Aorta (tissue), 5 donors: ENCODE data around the gene SEMA5B. TPM values are rescaled to one million over a fixed set of nuclear protein-coding genes. Genes with fewer than 3 reads are reported as not detected.

Source experiments
- ATAC-seq: fragments of 200-7000 bp; cut with Tn5 transposase; one replicate; pipeline ENCODE4 v1.9.1; 2022; ENCODE audit warnings: moderate library complexity; ENCODE audit not compliant: low FRiP score
- DNase-seq, 2 donors: peaks; one replicate each; pipeline ENCODE4 v3.0.0-alpha.2; 2020
- H3K27ac ChIP-seq, 2 donors: one replicate each; pipeline ENCODE4 v1.5.1; 2013; ENCODE audit warnings: low read length in 2 of 2, mild to moderate bottlenecking in 2 of 2, moderate library complexity in 2 of 2, control low read depth in 1 of 2, inconsistent platforms in 1 of 2, low read depth in 1 of 2
- H3K27me3 ChIP-seq, 2 donors: one replicate each; pipeline ENCODE4 v1.6.1; 2013; ENCODE audit warnings: control low read depth in 1 of 2, low read length in 1 of 2, mild to moderate bottlenecking in 1 of 2, moderate library complexity in 1 of 2; ENCODE audit not compliant: insufficient read depth in 2 of 2, control insufficient read depth in 1 of 2
- H3K36me3 ChIP-seq, 2 donors: one replicate each; pipeline ENCODE4 v1.6.1; 2013; ENCODE audit warnings: control low read depth in 1 of 2, low read length in 1 of 2, mild to moderate bottlenecking in 1 of 2; ENCODE audit not compliant: insufficient read depth in 2 of 2, control insufficient read depth in 1 of 2
- H3K4me1 ChIP-seq, 2 donors: one replicate each; pipeline ENCODE4 v1.6.1; 2013; ENCODE audit warnings: low read length in 2 of 2, control low read depth in 1 of 2, mild to moderate bottlenecking in 1 of 2, moderate library complexity in 1 of 2; ENCODE audit not compliant: insufficient read depth in 2 of 2, control insufficient read depth in 1 of 2
- H3K4me3 ChIP-seq, 2 donors: one replicate each; pipeline ENCODE4 v1.5.1; 2013; ENCODE audit warnings: low read length in 2 of 2, control low read depth in 1 of 2, mild to moderate bottlenecking in 1 of 2
- H3K9me3 ChIP-seq: one replicate; pipeline ENCODE4 v1.6.1; 2013; ENCODE audit warnings: mild to moderate bottlenecking, low read length; ENCODE audit not compliant: control insufficient read depth
- WGBS, 2 donors: extraction: QIAGEN DNeasy Blood & Tissue Kit; methylation state at CpG; one replicate each; pipeline ENCODE4 v1.1.7; 2013; 5-methylcytosine and 5-hydroxymethylcytosine counted together
- intact Hi-C, 2 donors: fragments of 100-400 bp; cut with DNase I; formaldehyde crosslinking; loops; one replicate each; pipeline versions ENCODE4 v1.14.2 to v1.15.0; 2022
- polyA plus RNA-seq, 2 donors: library from polyadenylated mRNA; stranded (reverse); fragments of 200-250 nt; gene quantifications; one replicate each; pipeline ENCODE4 v1.2.3, GENCODE V29; 2013
- total RNA-seq, 2 donors: library from RNA; stranded (reverse); fragmentation: NEBNext Ultra II Directional; extraction: Animal tissue kit (Norgen Biotek cat#: 25700); gene quantifications; one replicate each; pipeline ENCODE4 v1.2.1, GENCODE V29; 2021
- donor health status: healthy with polysubstance abuse.
- donor health status: Bipolar disorder and iron deficiency.
- donor health status: DM: no; HTN: no; CAD: no.
- donor health status: DM: no; HTN: no; CAD: no.
- donor health status: DM: yes; HTN: yes; CAD: no.

Gene SEMA5B
- total and polyA plus RNA-seq, 4 donors = under 0.01 to 4.9 (median 0.92) TPM

- 1 to 4% methylated on average over 10 of the region's 10 CpGs for WGBS, 2 donors
- Histone ChIP-seq H3K9me3 (no peaks in the 10 kb centered on the region), H3K27ac (no peak overlapping the region), H3K27me3 (no peaks in the 10 kb centered on the region), H3K36me3 (no peaks in the 10 kb centered on the region), H3K4me1 (no peaks in the 10 kb centered on the region), H3K4me3 (no peak overlapping the region)
- ATAC-seq = peak; percentile 71
- intact Hi-C loops = no loop called here
- DNase-seq = peak in 1 of 2 donors; percentile 64
Measured at GRCh38 chr3:122969585-122970469, 57.7 kb downstream of the SEMA5B start.

DNA sequence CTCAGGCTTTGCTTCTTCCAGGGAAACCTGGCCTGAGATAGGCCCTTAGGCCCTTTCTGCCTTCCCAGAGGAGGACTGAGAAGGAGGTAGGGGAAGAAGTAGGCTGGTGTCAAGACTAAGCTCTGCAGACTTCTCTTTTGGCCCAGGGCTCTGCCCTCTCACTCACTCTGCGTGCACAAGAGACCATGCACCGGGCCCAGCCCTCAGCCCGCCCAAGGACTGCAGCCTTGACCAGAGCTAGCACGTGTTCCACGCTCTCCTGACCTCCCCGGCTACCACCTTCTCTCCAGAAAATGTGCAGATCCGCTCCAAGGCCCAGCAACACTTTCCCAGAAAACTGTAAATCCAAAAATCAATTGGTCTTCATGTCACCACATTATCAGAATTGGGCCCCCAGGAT lies 59.8 kb downstream of the SEMA5B start:
- WGBS, 2 donors = 97 to 99% methylated on average over 7 of the region's 7 CpGs
- Histone ChIP-seq H3K9me3 (no peaks in the 10 kb centered on the region), H3K27me3 (no peaks in the 10 kb centered on the region), H3K27ac (no peak overlapping the region), H3K36me3 (no peaks in the 10 kb centered on the region), H3K4me3 (no peak overlapping the region), H3K4me1 (no peaks in the 10 kb centered on the region)
- no peak for DNase-seq
- no peak for ATAC-seq
- intact Hi-C loops = no loop called here

DNA sequence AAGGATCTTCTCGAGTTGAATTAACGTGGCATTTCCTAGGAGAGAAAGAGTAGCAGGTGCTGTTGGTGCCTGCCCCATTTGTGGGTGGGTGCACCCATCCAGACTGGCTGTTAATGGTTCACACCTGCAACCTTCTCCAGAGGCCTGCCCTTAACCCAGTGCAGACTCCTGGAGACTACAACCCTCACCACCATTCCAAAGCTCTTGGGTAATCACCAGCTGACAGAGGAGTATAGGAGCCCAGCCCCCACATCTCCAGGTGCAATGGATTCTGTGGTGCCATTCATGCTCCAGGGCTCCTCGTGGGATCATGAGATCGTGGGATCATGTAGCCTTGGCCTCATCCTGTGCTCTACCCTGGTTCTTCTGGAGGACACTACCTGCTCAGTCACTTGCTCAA lies 60.2 kb downstream of the SEMA5B start:
- Histone ChIP-seq H3K27me3 (no peaks in the 10 kb centered on the region), H3K27ac (no peak overlapping the region), H3K9me3 (no peaks in the 10 kb centered on the region), H3K4me1 (no peaks in the 10 kb centered on the region), H3K4me3 (no peak overlapping the region), H3K36me3 (no peaks in the 10 kb centered on the region)
- ATAC-seq (no peak), DNase-seq (no peak)
- intact Hi-C loops = no loop called here
- 86 to 94% methylated on average over 4 of the region's 4 CpGs for WGBS, 2 donors

- Histone ChIP-seq H3K4me1 (no peaks in the 10 kb centered on the region), H3K4me3 (no peak overlapping the region), H3K36me3 (no peaks in the 10 kb centered on the region), H3K27me3 (no peaks in the 10 kb centered on the region), H3K27ac (no peak overlapping the region), H3K9me3 (no peaks in the 10 kb centered on the region)
- ATAC-seq (no peak), DNase-seq (no peak)
- intact Hi-C loops = no loop called here
Measured at GRCh38 chr3:122966045-122966444, 61.5 kb downstream of the SEMA5B start.

- DNase-seq (no peak), ATAC-seq (no peak)
- Histone ChIP-seq H3K4me1 (no peaks in the 10 kb centered on the region), H3K27ac (no peak overlapping the region), H3K27me3 (no peaks in the 10 kb centered on the region), H3K9me3 (no peaks in the 10 kb centered on the region), H3K4me3 (no peak overlapping the region), H3K36me3 (no peaks in the 10 kb centered on the region)
- WGBS, 2 donors = 54 to 60% methylated on average over 2 of the region's 2 CpGs
- intact Hi-C loops = no loop called here
Measured at GRCh38 chr3:122964811-122965210, 62.8 kb downstream of the SEMA5B start.

GRCh38 chr3:122962149-122962548 lies 65.4 kb downstream of the SEMA5B start:
- DNase-seq = peak; percentile 81 to 86
- no peak for ATAC-seq
- no peaks in the 10 kb centered on the region for H3K36me3 ChIP-seq
- no peak overlapping the region for H3K4me3 ChIP-seq
- no peaks in the 10 kb centered on the region for H3K27me3 ChIP-seq
- no peak overlapping the region for H3K27ac ChIP-seq
- H3K4me1 ChIP-seq = no peaks in the 10 kb centered on the region
- H3K9me3 ChIP-seq = no peaks in the 10 kb centered on the region
- intact Hi-C loops = no loop called here
- 29 to 31% methylated on average over 9 of the region's 9 CpGs for WGBS, 2 donors

DNA sequence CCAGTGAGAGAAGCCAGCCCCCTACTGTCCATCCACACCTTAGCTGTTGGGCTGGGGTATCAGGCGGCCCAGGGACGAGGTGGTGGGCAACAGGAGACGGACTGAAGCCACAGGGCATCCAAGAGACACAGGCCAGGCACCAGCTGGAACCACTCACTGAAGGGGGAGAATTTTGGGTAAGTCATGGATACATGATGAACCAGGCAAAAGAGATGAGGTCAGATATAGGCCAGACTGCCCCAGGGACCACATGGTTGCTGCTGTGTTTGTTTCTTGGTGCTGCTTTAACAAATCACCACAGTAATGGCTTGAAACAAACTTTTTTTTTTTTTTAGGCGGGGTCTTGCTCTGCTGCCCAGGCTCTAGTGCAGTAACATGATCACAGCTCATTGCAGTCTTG lies 66.4 kb downstream of the SEMA5B start:
- ATAC-seq (no peak), DNase-seq (no peak)
- no peak overlapping the region for H3K4me3 ChIP-seq
- WGBS, 2 donors = 31 to 37% methylated on average over 4 of the region's 4 CpGs
- H3K27me3 ChIP-seq = no peaks in the 10 kb centered on the region
- H3K4me1 ChIP-seq = peaks cover 0 to 5% of the 10 kb centered on the region in 2 donors
- H3K9me3 ChIP-seq = no peaks in the 10 kb centered on the region
- H3K27ac ChIP-seq = no peak overlapping the region
- H3K36me3 ChIP-seq = no peaks in the 10 kb centered on the region
- intact Hi-C loops = no loop called here

DNA sequence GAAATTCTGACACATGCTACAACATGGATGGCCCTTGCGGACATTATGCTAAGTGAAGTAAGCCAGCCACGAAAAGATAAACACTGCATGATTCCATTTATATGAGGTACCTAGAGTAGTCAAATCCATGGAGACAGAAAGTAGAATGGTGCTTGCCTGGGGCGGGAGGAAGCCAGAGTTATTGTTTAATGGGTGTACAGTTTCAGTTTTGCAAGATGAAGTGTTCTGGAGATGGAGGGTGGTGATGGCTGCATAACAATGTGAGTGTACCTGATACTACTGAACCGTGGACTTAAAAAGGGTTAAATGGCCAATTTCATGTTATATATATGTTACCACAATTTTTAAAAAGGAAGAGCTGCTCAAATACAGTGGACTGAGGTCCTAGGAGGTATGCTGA lies 66.9 kb downstream of the SEMA5B start:
- DNase-seq = no peak
- no peak overlapping the region for H3K27ac ChIP-seq
- no peak for ATAC-seq
- 91 to 96% methylated on average over 4 of the region's 4 CpGs for whole genome bisulfite sequencing, 2 donors
- H3K4me3 ChIP-seq = no peak overlapping the region
- intact Hi-C loops = no loop called here
- H3K9me3 ChIP-seq = no peaks in the 10 kb centered on the region
- no peaks in the 10 kb centered on the region for H3K36me3 ChIP-seq
- H3K4me1 ChIP-seq = peaks cover 0 to 5% of the 10 kb centered on the region in 2 donors
- no peaks in the 10 kb centered on the region for H3K27me3 ChIP-seq

DNA sequence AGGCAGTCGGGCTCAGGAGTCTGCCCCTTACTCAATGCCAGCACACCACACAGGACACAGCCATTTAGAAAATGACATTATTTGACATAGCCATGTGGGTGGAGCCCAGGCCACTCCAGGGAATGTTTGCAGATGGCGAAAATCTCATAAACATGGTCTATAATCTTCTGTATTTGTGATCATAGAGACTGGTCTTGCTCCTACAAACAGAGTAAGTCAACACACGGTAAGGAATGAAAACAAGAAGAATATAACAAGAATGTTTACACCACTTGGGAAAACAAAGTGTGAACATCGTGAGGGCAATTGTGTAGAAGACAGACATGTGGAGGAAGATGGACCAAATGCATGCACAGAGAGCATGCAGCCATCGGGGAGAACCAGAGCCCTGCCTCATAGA lies 68.2 kb downstream of the SEMA5B start:
- no peak overlapping the region for H3K4me3 ChIP-seq
- intact Hi-C loops = no loop called here
- H3K27me3 ChIP-seq = no peaks in the 10 kb centered on the region
- H3K36me3 ChIP-seq = no peaks in the 10 kb centered on the region
- 84 to 89% methylated on average over 5 of the region's 5 CpGs for WGBS, 2 donors
- H3K27ac ChIP-seq = no peak overlapping the region
- H3K4me1 ChIP-seq = peaks cover 0 to 5% of the 10 kb centered on the region in 2 donors
- DNase-seq (no peak), ATAC-seq (no peak)
- H3K9me3 ChIP-seq = no peaks in the 10 kb centered on the region
